GM18907 (cell line): Measurements from ENCODE around the gene GRIFIN.
"Not testable (repeated sequence)": the region's sequence is repeated elsewhere in the genome, so short reads cannot be mapped to it uniquely, and the experiment has no call there.

Source experiments
- ATAC-seq: cut with Tn5 transposase; IDR thresholded peaks from one replicate; pipeline ENCODE4 v1.9.1; 2021; ENCODE audit warnings: mild to moderate bottlenecking, moderate library complexity; ENCODE audit not compliant: unreplicated experiment

The GRIFIN gene

GRCh38 chr7:2461268-2462026 lies 14.8 kb downstream of the GRIFIN start:
- ATAC-seq, result no peak

GRCh38 chr7:2460641-2461040 lies 15.6 kb downstream of the GRIFIN start:
- no peak for ATAC-seq

GRCh38 chr7:2460188-2460587 lies 16.0 kb downstream of the GRIFIN start:
- no peak for ATAC-seq

- ATAC-seq, result no peak
Measured at GRCh38 chr7:2459674-2460073, 16.5 kb downstream of the GRIFIN start.

GRCh38 chr7:2453849-2454248 lies 22.3 kb downstream of the GRIFIN start:
- ATAC-seq, result not testable (repeated sequence)

- no peak for ATAC-seq
Measured at GRCh38 chr7:2452643-2453270, 23.4 kb downstream of the GRIFIN start.

GRCh38 chr7:2452074-2452507 lies 24.1 kb downstream of the GRIFIN start:
- peak; percentile 56 for ATAC-seq

- ATAC-seq, result peak; percentile 78
Measured at GRCh38 chr7:2451171-2452073, 24.8 kb downstream of the GRIFIN start.

GRCh38 chr7:2450198-2451107 lies 25.7 kb downstream of the GRIFIN start:
- ATAC-seq, result no peak

- ATAC-seq, result no peak
Measured at GRCh38 chr7:2446676-2447075, 29.5 kb downstream of the GRIFIN start.

- no peak for ATAC-seq
Measured at GRCh38 chr7:2445898-2446555, 30.2 kb downstream of the GRIFIN start.

- no peak for ATAC-seq
Measured at GRCh38 chr7:2445047-2445446, 31.2 kb downstream of the GRIFIN start.

- ATAC-seq, result no peak
Measured at GRCh38 chr7:2444476-2444875, 31.7 kb downstream of the GRIFIN start.

- no peak for ATAC-seq
Measured at GRCh38 chr7:2443491-2443890, 32.7 kb downstream of the GRIFIN start.

- no peak for ATAC-seq
Measured at GRCh38 chr7:2441430-2442058, 34.7 kb downstream of the GRIFIN start.

- no peak for ATAC-seq
Measured at GRCh38 chr7:2440608-2441245, 35.5 kb downstream of the GRIFIN start.

- ATAC-seq, result no peak
Measured at GRCh38 chr7:2438775-2439174, 37.4 kb downstream of the GRIFIN start.

GRCh38 chr7:2438186-2438585 lies 38.0 kb downstream of the GRIFIN start:
- no peak for ATAC-seq
